Measurements from ENCODE around the gene VILL. TPM values are rescaled to one million over a fixed set of nuclear protein-coding genes. Genes with fewer than 3 reads are reported as not detected.
"Not testable (repeated sequence)": the region's sequence is repeated elsewhere in the genome, so short reads cannot be mapped to it uniquely, and the experiment has no call there.

Gene VILL
- total RNA-seq, 1 experiment from 2014 or later, result 52.6 TPM

- DNase-seq, result no peak
Observed at GRCh38 chr3:38047896-38048295, 57.3 kb downstream of the VILL start.

DNA sequence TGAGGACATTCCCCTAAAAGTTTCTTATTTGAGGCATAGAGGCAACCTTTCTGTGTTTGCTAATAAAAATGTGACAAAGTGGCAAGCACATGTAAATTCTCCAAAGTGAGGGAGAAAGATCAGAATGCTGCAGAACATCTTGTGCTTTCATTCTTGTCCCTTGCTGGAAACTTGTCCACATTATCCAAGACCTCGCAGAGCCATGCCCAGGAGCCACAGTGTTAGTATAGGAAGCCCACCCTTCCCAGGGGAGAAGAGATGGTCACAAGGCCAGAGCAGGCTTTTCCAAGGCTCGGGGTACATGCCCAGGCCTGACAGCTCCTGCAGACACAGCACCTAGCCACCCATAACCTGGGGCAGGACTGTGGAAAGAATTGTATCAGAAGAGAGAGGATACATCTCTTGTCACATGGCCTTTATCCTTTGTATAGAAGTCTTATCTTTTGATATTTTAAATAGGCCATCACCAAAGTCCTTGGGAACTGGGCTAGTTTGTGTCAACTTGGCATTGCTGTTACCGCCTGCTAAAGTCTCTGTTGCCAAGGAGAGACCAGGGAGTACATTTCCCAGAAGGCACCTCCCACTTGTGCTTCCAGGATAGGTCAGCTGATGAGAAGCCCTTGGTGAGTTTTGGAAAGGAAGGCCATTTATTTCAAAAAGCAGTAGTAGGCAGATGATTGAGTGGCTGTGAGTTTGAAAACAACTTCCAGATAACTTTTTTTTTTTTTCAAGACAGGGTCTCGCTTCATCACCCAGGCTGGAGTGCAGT is 59.0 kb downstream of the VILL start:
- no peaks in the 10 kb centered on the region for H3K36me3 Mint-ChIP-seq (ENCODE audit: insufficient read depth, unreplicated experiment)
- no peak for TF ChIP-seq CTCF (IDR thresholded peaks at IDR 0.05; ENCODE audit: unreplicated experiment)
- H3K27me3 Mint-ChIP-seq (ENCODE audit: unreplicated experiment), result peaks cover 19% of the 10 kb centered on the region
- no peak overlapping the region for H3K27ac Mint-ChIP-seq (ENCODE audit: unreplicated experiment)
- H3K9me3 Mint-ChIP-seq (ENCODE audit: low read depth, unreplicated experiment), result no peaks in the 10 kb centered on the region
- intact Hi-C loops (cut with micrococcal nuclease; ENCODE audit: unreplicated experiment), result no loop called here
- CTCF ChIA-PET, result no interaction called here
- no peak for DNase-seq
- no TSS peak for BruUV-seq (replicated peaks)
- no peak overlapping the region for H3K4me3 Mint-ChIP-seq (ENCODE audit: low read depth, unreplicated experiment)
- no peaks in the 10 kb centered on the region for H3K4me1 Mint-ChIP-seq (ENCODE audit: low read depth, unreplicated experiment)

More at GRCh38 chr3:38047896-38048295, 57.3 kb downstream of the VILL start:
- no peak for TF ChIP-seq CTCF (IDR thresholded peaks at IDR 0.05; ENCODE audit: unreplicated experiment)
- H3K27ac Mint-ChIP-seq (ENCODE audit: unreplicated experiment), result no peak overlapping the region
- H3K4me1 Mint-ChIP-seq (ENCODE audit: low read depth, unreplicated experiment), result no peaks in the 10 kb centered on the region
- CTCF ChIA-PET, result interaction anchor here (0.8 kb wide), 1 partner anchor 242 kb away, joined by 3 read pairs; no protein-coding TSS in a partner anchor
- no peak overlapping the region for H3K4me3 Mint-ChIP-seq (ENCODE audit: low read depth, unreplicated experiment)
- no TSS peak for BruUV-seq (replicated peaks)
- no peaks in the 10 kb centered on the region for H3K36me3 Mint-ChIP-seq (ENCODE audit: insufficient read depth, unreplicated experiment)
- no peaks in the 10 kb centered on the region for H3K9me3 Mint-ChIP-seq (ENCODE audit: low read depth, unreplicated experiment)
- intact Hi-C loops (cut with micrococcal nuclease; ENCODE audit: unreplicated experiment), result no loop called here
- H3K27me3 Mint-ChIP-seq (ENCODE audit: unreplicated experiment), result peaks cover 16% of the 10 kb centered on the region

DNA sequence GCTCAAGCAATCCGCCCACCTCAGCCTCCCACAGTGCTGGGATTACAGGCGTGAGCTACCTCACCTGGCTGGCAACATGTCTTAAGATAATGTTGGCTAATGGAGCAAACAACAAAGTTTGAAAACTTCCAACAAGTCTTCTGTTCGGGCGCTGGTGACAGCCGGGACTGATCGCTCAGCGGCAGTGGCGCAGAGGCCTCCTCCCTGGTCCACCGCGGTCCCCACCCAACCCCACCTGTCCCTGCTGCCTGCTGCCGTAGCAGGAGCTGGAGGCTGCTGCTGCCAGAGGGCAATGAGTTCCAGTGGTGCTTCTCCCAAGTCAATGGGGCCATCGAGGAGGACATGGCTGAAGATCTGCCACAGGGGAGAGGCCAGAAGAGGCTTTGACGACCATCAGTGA is 60.5 kb downstream of the VILL start:
- no peak overlapping the region for H3K27ac Mint-ChIP-seq (ENCODE audit: unreplicated experiment)
- no peak for DNase-seq
- no peak for TF ChIP-seq CTCF (IDR thresholded peaks at IDR 0.05; ENCODE audit: unreplicated experiment)
- no TSS peak for BruUV-seq (replicated peaks)
- CTCF ChIA-PET, result no interaction called here
- intact Hi-C loops (cut with micrococcal nuclease; ENCODE audit: unreplicated experiment), result no loop called here
- no peak overlapping the region for H3K4me3 Mint-ChIP-seq (ENCODE audit: low read depth, unreplicated experiment)
- no peaks in the 10 kb centered on the region for H3K4me1 Mint-ChIP-seq (ENCODE audit: low read depth, unreplicated experiment)
- no peaks in the 10 kb centered on the region for H3K36me3 Mint-ChIP-seq (ENCODE audit: insufficient read depth, unreplicated experiment)
- H3K27me3 Mint-ChIP-seq (ENCODE audit: unreplicated experiment), result peaks cover 29% of the 10 kb centered on the region
- H3K9me3 Mint-ChIP-seq (ENCODE audit: low read depth, unreplicated experiment), result no peaks in the 10 kb centered on the region

DNA sequence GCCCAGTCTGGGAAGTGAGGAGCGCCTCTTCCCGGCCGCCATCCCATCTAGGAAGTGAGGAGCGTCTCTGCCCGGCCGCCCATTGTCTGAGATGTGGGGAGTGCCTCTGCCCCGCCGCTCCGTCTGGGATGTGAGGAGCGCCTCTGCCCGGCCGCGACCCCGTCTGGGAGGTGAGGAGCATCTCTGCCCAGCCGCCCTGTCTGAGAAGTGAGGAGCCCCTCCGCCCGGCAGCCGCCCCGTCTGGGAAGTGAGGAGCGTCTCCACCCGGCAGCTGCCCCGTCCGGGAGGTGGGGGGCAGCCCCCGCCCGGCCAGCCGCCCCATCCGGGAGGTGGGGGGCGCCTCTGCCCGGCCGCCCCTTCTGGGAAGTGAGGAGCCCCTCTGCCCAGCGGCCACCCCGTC is 62.7 kb downstream of the VILL start:
- H3K4me3 Mint-ChIP-seq (ENCODE audit: low read depth, unreplicated experiment); H3K36me3 Mint-ChIP-seq (ENCODE audit: insufficient read depth, unreplicated experiment); H3K27ac Mint-ChIP-seq (ENCODE audit: unreplicated experiment); BruUV-seq (replicated peaks); H3K4me1 Mint-ChIP-seq (ENCODE audit: low read depth, unreplicated experiment); intact Hi-C loops (cut with micrococcal nuclease; ENCODE audit: unreplicated experiment); CTCF ChIA-PET; H3K9me3 Mint-ChIP-seq (ENCODE audit: low read depth, unreplicated experiment); DNase-seq: not testable (repeated sequence)
- H3K27me3 Mint-ChIP-seq (ENCODE audit: unreplicated experiment), result peaks cover 29% of the 10 kb centered on the region

GRCh38 chr3:38053813-38054498 is 63.4 kb downstream of the VILL start:
- intact Hi-C loops (cut with micrococcal nuclease; ENCODE audit: unreplicated experiment); BruUV-seq (replicated peaks); DNase-seq; H3K4me1 Mint-ChIP-seq (ENCODE audit: low read depth, unreplicated experiment); H3K36me3 Mint-ChIP-seq (ENCODE audit: insufficient read depth, unreplicated experiment); H3K27ac Mint-ChIP-seq (ENCODE audit: unreplicated experiment); H3K9me3 Mint-ChIP-seq (ENCODE audit: low read depth, unreplicated experiment); H3K4me3 Mint-ChIP-seq (ENCODE audit: low read depth, unreplicated experiment); CTCF ChIA-PET: not testable (repeated sequence)
- peaks cover 29% of the 10 kb centered on the region for H3K27me3 Mint-ChIP-seq (ENCODE audit: unreplicated experiment)
